GM21786 (cell line): ENCODE data around the gene PTCD1.

Experiments used
- ATAC-seq: cut with Tn5 transposase; IDR thresholded peaks from one replicate; pipeline ENCODE4 v1.9.1; 2021; ENCODE audit not compliant: unreplicated experiment

The PTCD1 gene

GRCh38 chr7:99438573-99439480 is at the start of gene PTCD1, which contains the start of gene CPSF4:
TSS of gene PTCD1 (minus strand) at chr7:99438798. CDS start at chr7:99435242, 3,556 bp downstream.
TSS of gene CPSF4 (plus strand) at chr7:99438943. CDS start at chr7:99439083, 140 bp downstream.
- peak; percentile 90 for ATAC-seq

- ATAC-seq: no peak
These were observed 46.5 kb upstream of the PTCD1 start for GRCh38 chr7:99485094-99485493.

GRCh38 chr7:99478464-99479440 is 40.2 kb upstream of the PTCD1 start:
- no peak for ATAC-seq

GRCh38 chr7:99476107-99476506 is 37.5 kb upstream of the PTCD1 start:
- ATAC-seq: no peak

- peak; percentile 29 for ATAC-seq
These were observed 34.7 kb upstream of the PTCD1 start for GRCh38 chr7:99473315-99473596.

GRCh38 chr7:99472561-99473314 is 34.1 kb upstream of the PTCD1 start, which contains the start of gene ZNF789:
TSS of gene ZNF789 (plus strand) at chr7:99472890. CDS start at chr7:99476457, 3,567 bp downstream.
- ATAC-seq: peak; percentile 95

- ATAC-seq: no peak
These were observed 30.9 kb upstream of the PTCD1 start for GRCh38 chr7:99469381-99470065.

GRCh38 chr7:99468336-99468918 is 29.8 kb upstream of the PTCD1 start:
- ATAC-seq: no peak

GRCh38 chr7:99465421-99465768 is 26.8 kb upstream of the PTCD1 start:
- ATAC-seq: no peak

GRCh38 chr7:99461221-99461620 is 22.6 kb upstream of the PTCD1 start:
- ATAC-seq: no peak

GRCh38 chr7:99460651-99461050 is 22.1 kb upstream of the PTCD1 start:
- no peak for ATAC-seq

GRCh38 chr7:99459087-99459486 is 20.5 kb upstream of the PTCD1 start:
- ATAC-seq: no peak

GRCh38 chr7:99457650-99458493 is 19.3 kb upstream of the PTCD1 start:
- ATAC-seq: no peak

GRCh38 chr7:99457050-99457649 is 18.6 kb upstream of the PTCD1 start:
- no peak for ATAC-seq

- ATAC-seq: no peak
These were observed 17.7 kb upstream of the PTCD1 start for GRCh38 chr7:99456288-99456687.

GRCh38 chr7:99455874-99456273 is 17.3 kb upstream of the PTCD1 start:
- no peak for ATAC-seq

- no peak for ATAC-seq
These were observed 14.5 kb upstream of the PTCD1 start for GRCh38 chr7:99453105-99453504.

GRCh38 chr7:99452541-99452940 is 13.9 kb upstream of the PTCD1 start:
- no peak for ATAC-seq

- ATAC-seq: no peak
These were observed 13.3 kb upstream of the PTCD1 start for GRCh38 chr7:99451936-99452335.
